K562 (cell line): ENCODE measurements around the gene HECW1. TPM values are rescaled to one million over a fixed set of nuclear protein-coding genes. Genes with fewer than 3 reads are reported as not detected.

Source experiments
- ATAC-seq: fragments of 200-7000 bp; cut with Tn5 transposase; 3 replicates; pipeline ENCODE4 v1.9.1; 2020; ENCODE audit warnings: moderate library complexity
- BruUV-seq: library from RNA; stranded (reverse); fragments of 400-500 nt; replicated peaks from 2 replicates; lab custom pipeline; 2021; lab: Mats Ljungman, UMichigan
- CTCF ChIA-PET: fragments of 300-600 bp; formaldehyde crosslinking; extraction: SDS; loops from one replicate; lab custom pipeline; 2021; ENCODE audit warnings: low intra/inter-chr PET ratio; lab: Yijun Ruan, JAX
- POLR2A ChIA-PET: fragments of 300-600, 350-650 bp; sonication (Branson Sonifier 250); formaldehyde crosslinking; extraction: SDS; loops from one replicate; lab custom pipeline; 2021; ENCODE audit warnings: antibody characterized with exemption, inconsistent platforms; lab: Yijun Ruan, JAX
- DNase-seq, 4 experiments: peaks; one replicate each; pipeline versions ENCODE4 v3.0.0 to v3.0.0-alpha.2; 2011 to 2018; ENCODE audit warnings: low spot score in 3 of 4, mixed read lengths in 3 of 4; ENCODE audit errors: extremely low read depth in 1 of 4
- FAIRE-seq: peaks from 2 replicates; lab custom pipeline; 2011; peaks lifted over from hg19 to GRCh38; lab: Jason Lieb, UNC
- H2AFZ ChIP-seq: 2 replicates; pipeline ENCODE4 v1.6.0; 2011; ENCODE audit warnings: low read depth, low read length, control low read depth, inconsistent platforms
- H3K27ac ChIP-seq: fragments of 200-600 bp; 3 replicates; pipeline ENCODE4 v1.8.0; 2011; ENCODE audit warnings: low read depth, mild to moderate bottlenecking, control low read depth, inconsistent platforms, low read length, moderate library complexity, mixed read lengths; ENCODE audit errors: extremely low read depth
- H3K27me3 ChIP-seq, 2 experiments: fragments of 300-600 bp in 1 of 2; 2 replicates in 1 of 2; 3 replicates in 1 of 2; pipeline versions ENCODE4 v1.6.0 to v1.8.0; 2011; ENCODE audit warnings: inconsistent platforms in 2 of 2, low read length in 2 of 2, mild to moderate bottlenecking in 1 of 2, mixed read lengths in 1 of 2, moderate library complexity in 1 of 2; ENCODE audit not compliant: control insufficient read depth in 2 of 2, insufficient read depth in 2 of 2
- H3K36me3 ChIP-seq: fragments of 300-600 bp; 3 replicates; pipeline ENCODE4 v1.8.0; 2011; ENCODE audit warnings: mild to moderate bottlenecking, low read length, inconsistent platforms; ENCODE audit not compliant: control insufficient read depth, insufficient read depth
- H3K4me1 ChIP-seq, 2 experiments: fragments of 200-600 bp in 1 of 2; replicated peaks in 1 of 2; 2 replicates in 1 of 2; 3 replicates in 1 of 2; pipeline versions ENCODE4 v1.5.1 to v1.8.0; 2011; ENCODE audit warnings: inconsistent platforms in 2 of 2, low read length in 2 of 2, mild to moderate bottlenecking in 1 of 2, mixed read lengths in 1 of 2, moderate library complexity in 1 of 2; ENCODE audit not compliant: control insufficient read depth in 2 of 2, insufficient read depth in 2 of 2
- H3K4me2 ChIP-seq: 2 replicates; pipeline ENCODE4 v1.6.1; 2011; ENCODE audit warnings: low read length, control low read depth, inconsistent platforms, mixed read lengths; ENCODE audit not compliant: insufficient read depth
- H3K4me3 ChIP-seq: fragments of 200-600 bp; sonication (generic), shearing (Covaris generic); 2 replicates; pipeline ENCODE4 v1.5.1; 2016; ENCODE audit warnings: control low read depth, inconsistent platforms
- H3K79me2 ChIP-seq: fragments of 200-600 bp; 3 replicates; pipeline ENCODE4 v1.8.0; 2011; ENCODE audit warnings: low read length, inconsistent platforms; ENCODE audit not compliant: control insufficient read depth, insufficient read depth
- H3K9ac ChIP-seq, 2 experiments: 2 replicates each; pipeline versions ENCODE4 v1.6.0 to v1.6.1; 2011; ENCODE audit warnings: low read depth in 2 of 2, low read length in 2 of 2, control low read depth in 1 of 2, inconsistent platforms in 1 of 2, mild to moderate bottlenecking in 1 of 2, mixed read lengths in 1 of 2; ENCODE audit not compliant: insufficient read depth in 1 of 2
- H3K9me1 ChIP-seq: one replicate; pipeline ENCODE4 v1.6.0; 2011; ENCODE audit warnings: inconsistent platforms, mild to moderate bottlenecking, low read length, moderate library complexity; ENCODE audit not compliant: control insufficient read depth, insufficient read depth
- H3K9me3 ChIP-seq: replicated peaks from 2 replicates; pipeline ENCODE4 v1.5.1; 2011; ENCODE audit warnings: low read depth, low read length, inconsistent platforms; ENCODE audit not compliant: control insufficient read depth, insufficient read depth
- H4K20me1 ChIP-seq: replicated peaks from 2 replicates; pipeline ENCODE4 v1.6.1; 2011; ENCODE audit warnings: low read length, inconsistent platforms, mixed read lengths; ENCODE audit not compliant: control insufficient read depth, insufficient read depth
- KAT2B ChIP-seq: IDR thresholded peaks from one replicate; pipeline ENCODE4 v1.6.1; 2012; ENCODE audit warnings: low read depth, mild to moderate bottlenecking, control low read depth, inconsistent platforms, low read length, moderate library complexity
- YY1 ChIP-seq, 3 experiments: IDR thresholded peaks; 2 replicates each; pipeline ENCODE4 v1.6.1; 2011; ENCODE audit warnings: low read length in 2 of 3, mild to moderate bottlenecking in 2 of 3, moderate library complexity in 2 of 3, borderline replicate concordance in 1 of 3, control low read depth in 1 of 3, low read depth in 1 of 3; ENCODE audit not compliant: insufficient read depth in 3 of 3, insufficient replicate concordance in 2 of 3, control insufficient read depth in 1 of 3, insufficient read length in 1 of 3; ENCODE audit errors: extremely low read depth in 1 of 3
- ZNF717 ChIP-seq: fragments of 250-450 bp; sonication (Bioruptor Pico); IDR thresholded peaks from 2 replicates; pipeline ENCODE4 v1.5.0; 2021
- WGBS: fragments of 100-300 bp; shearing (Covaris generic); methylation state at CpG from one replicate; pipeline ENCODE4 v1.1.6; 2016; ENCODE audit warnings: low coverage, mixed read lengths; ENCODE audit not compliant: insufficient coverage; ENCODE audit errors: missing lambda C conversion rate; 5-methylcytosine and 5-hydroxymethylcytosine counted together
- in situ Hi-C: fragments of 300-500 bp; cut with MboI; formaldehyde crosslinking; loops from 4 replicates; pipeline ENCODE4 v1.15.0; 2018; ENCODE audit warnings: inconsistent platforms, mixed read lengths
- intact Hi-C: fragments of 100-400 bp; cut with micrococcal nuclease; formaldehyde crosslinking; loops from 2 replicates; pipeline ENCODE4 v1.14.2; 2022
- polyA plus RNA-seq, 8 experiments: library from polyadenylated mRNA; depleted of rRNA in 4 of 8; stranded (reverse) in 5 of 8; unstranded in 3 of 8; fragments of >200 nt; fragmentation: Nextera tagmentation in 2 of 8; fragmentation: Illumina TruSeq in 1 of 8; extraction: Ambion mirVana in 2 of 8; extraction: Trizol in 1 of 8; gene quantifications; 2 replicates each; pipeline versions ENCODE4 v1.2.1 to v1.2.3, GENCODE V29; 2011 to 2014; ENCODE audit warnings: inconsistent platforms in 1 of 8, missing spikeins in 1 of 8
- total RNA-seq, 7 experiments: library from RNA; depleted of rRNA in 6 of 7; stranded (reverse); fragments of >200 nt in 6 of 7; fragmentation: Illumina TruSeq in 2 of 7; extraction: Trizol in 2 of 7; gene quantifications; 2 replicates each; pipeline versions ENCODE4 v1.2.1 to v1.2.3, GENCODE V29; 2011 to 2021; ENCODE audit warnings: low replicate concordance in 1 of 7
- TF ChIP-seq, protein P1 (sequence below): fragments of 450-650 bp; IDR thresholded peaks from 2 replicates; pipeline ENCODE4 v1.6.1; 2016

The HECW1 gene
- total and polyA plus RNA-seq, 9 of the 15 experiments (the other 6 are each of a cell fraction or from before 2014, with no cell fraction given) = 0.07 to 0.31 (median 0.13) TPM; not detected in 4

DNA sequence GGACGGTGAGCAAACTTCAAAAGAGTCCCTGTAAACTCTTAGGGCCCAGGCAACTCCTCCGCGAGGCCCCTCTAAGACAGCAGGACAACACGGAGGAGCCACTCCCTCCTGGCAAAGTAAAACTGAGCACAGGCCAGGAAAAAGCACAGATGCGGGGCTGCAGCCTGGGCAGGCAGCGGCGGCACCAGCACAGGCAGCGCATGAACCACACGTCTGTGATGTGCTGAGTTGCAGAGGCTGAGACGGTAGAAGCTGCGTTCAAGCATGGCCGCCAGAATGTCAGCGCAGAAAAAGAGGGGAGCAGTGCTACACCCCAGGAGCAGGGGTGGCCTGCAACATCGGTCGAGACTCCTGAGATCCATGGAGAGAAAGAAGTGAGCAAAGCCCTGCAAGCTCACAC, 424.3 kb downstream of the HECW1 start:
- Histone ChIP-seq H3K79me2 (no peaks in the 10 kb centered on the region), H3K36me3 (no peaks in the 10 kb centered on the region), H3K9me3 (no peaks in the 10 kb centered on the region), H3K9ac (0 out of 4 replicates have a peak overlapping the region, but pooled peaks of 1 of the 2 experiments have one; percentile 72), H4K20me1 (no peaks in the 10 kb centered on the region), H3K27me3 (peaks cover 38 to 61% of the 10 kb centered on the region in 2 experiments), H3K27ac (no peak overlapping the region), H2AFZ (peak overlapping the region; percentile 36; the same call in 1 of the 2 replicates), H3K9me1 (no peaks in the 10 kb centered on the region), H3K4me2 (peak overlapping the region; percentile 28; the same call in 1 of the 2 replicates), H3K4me3 (no peak overlapping the region), H3K4me1 (peaks cover 0 to 4% of the 10 kb centered on the region in 2 experiments; a peak in 3 of 5 replicates)
- TF ChIP-seq YY1 (IDR thresholded peaks at IDR 0.05; ENCODE audit: borderline replicate concordance in 1 of 3, control insufficient read depth in 1 of 3, extremely low read depth in 1 of 3, insufficient read depth in 3 of 3, insufficient read length in 1 of 3, insufficient replicate concordance in 2 of 3, low read depth in 1 of 3, low read length in 2 of 3) (peak in 1 of 3 experiments; percentile 17), KAT2B (no peak), ZNF717 (no peak)
- TF ChIP-seq, protein P1, sequence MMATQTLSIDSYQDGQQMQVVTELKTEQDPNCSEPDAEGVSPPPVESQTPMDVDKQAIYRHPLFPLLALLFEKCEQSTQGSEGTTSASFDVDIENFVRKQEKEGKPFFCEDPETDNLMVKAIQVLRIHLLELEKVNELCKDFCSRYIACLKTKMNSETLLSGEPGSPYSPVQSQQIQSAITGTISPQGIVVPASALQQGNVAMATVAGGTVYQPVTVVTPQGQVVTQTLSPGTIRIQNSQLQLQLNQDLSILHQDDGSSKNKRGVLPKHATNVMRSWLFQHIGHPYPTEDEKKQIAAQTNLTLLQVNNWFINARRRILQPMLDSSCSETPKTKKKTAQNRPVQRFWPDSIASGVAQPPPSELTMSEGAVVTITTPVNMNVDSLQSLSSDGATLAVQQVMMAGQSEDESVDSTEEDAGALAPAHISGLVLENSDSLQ = no peak
- no peak for DNase-seq
- CTCF ChIA-PET = no interaction called here
- BruUV-seq = no TSS peak
- FAIRE-seq = no peak
- POLR2A ChIA-PET = interaction anchor here (0.7 to 1.4 kb wide), 5 partner anchors 12 to 406 kb away, joined by 3 to 5 read pairs (median 4); partner anchors contain the start of gene STK17A
- in situ Hi-C loops (no loop called here), intact Hi-C loops (no loop called here)
- WGBS = 5% methylated on average over 14 of the region's 15 CpGs
- ATAC-seq = peak; percentile 64
